Astrocyte of the cerebellum (primary cell): ENCODE data around the gene ABHD1.

Source experiments
- DNase-seq: peaks from one replicate; pipeline ENCODE4 v3.0.0-alpha.2; 2011; ENCODE audit warnings: low read depth
- H3K4me3 ChIP-seq: 2 replicates; pipeline ENCODE4 v1.5.1; 2011; ENCODE audit warnings: mild to moderate bottlenecking, low read depth, low read length, moderate library complexity
- CTCF ChIP-seq: IDR thresholded peaks from 2 replicates; pipeline ENCODE4 v1.5.1; 2012; ENCODE audit warnings: low read length, low read depth, moderate library complexity, mild to moderate bottlenecking; ENCODE audit errors: missing control alignments
- in situ Hi-C: cut with HindIII; loops from 2 replicates; pipeline ENCODE4 v1.10.0; 2017; ENCODE audit warnings: low sequenced_read_pairs

Gene ABHD1

GRCh38 chr2:27093430-27094352 is 29.9 kb upstream of the ABHD1 start:
- in situ Hi-C loops = no loop called here
- TF ChIP-seq CTCF = no peak
- no peak overlapping the region for H3K4me3 ChIP-seq
- no peak for DNase-seq

- in situ Hi-C loops = no loop called here
- no peak for DNase-seq
- H3K4me3 ChIP-seq = no peak overlapping the region
- no peak for TF ChIP-seq CTCF
Measured at GRCh38 chr2:27094353-27094984, 29.1 kb upstream of the ABHD1 start.

GRCh38 chr2:27095427-27095744 is 28.2 kb upstream of the ABHD1 start:
- TF ChIP-seq CTCF = no peak
- DNase-seq = no peak
- in situ Hi-C loops = no loop called here
- no peak overlapping the region for H3K4me3 ChIP-seq

- no peak for DNase-seq
- no peak overlapping the region for H3K4me3 ChIP-seq
- no peak for TF ChIP-seq CTCF
- in situ Hi-C loops = no loop called here
Measured at GRCh38 chr2:27095745-27096651, 27.6 kb upstream of the ABHD1 start.

- in situ Hi-C loops = no loop called here
- H3K4me3 ChIP-seq = no peak overlapping the region
- no peak for TF ChIP-seq CTCF
- no peak for DNase-seq
Measured at GRCh38 chr2:27096748-27097297, 26.8 kb upstream of the ABHD1 start.

- in situ Hi-C loops = no loop called here
- DNase-seq = no peak
- H3K4me3 ChIP-seq = no peak overlapping the region
- no peak for TF ChIP-seq CTCF
Measured at GRCh38 chr2:27097341-27097740, 26.3 kb upstream of the ABHD1 start.
